Activated CD4-positive, CD25-positive, alpha-beta regulatory T cell treated with anti-CD3 and anti-CD28 coated beads, Interleukin-2, amount 50 U/mL, for 72 hours (primary cell): ENCODE data around the gene SLCO3A1.
"Not testable (repeated sequence)": the region's sequence is repeated elsewhere in the genome, so short reads cannot be mapped to it uniquely, and the experiment has no call there.

ENCODE experiments used
- DNase-seq: peaks from one replicate; pipeline ENCODE4 v3.0.0; 2021

SLCO3A1 gene

DNA sequence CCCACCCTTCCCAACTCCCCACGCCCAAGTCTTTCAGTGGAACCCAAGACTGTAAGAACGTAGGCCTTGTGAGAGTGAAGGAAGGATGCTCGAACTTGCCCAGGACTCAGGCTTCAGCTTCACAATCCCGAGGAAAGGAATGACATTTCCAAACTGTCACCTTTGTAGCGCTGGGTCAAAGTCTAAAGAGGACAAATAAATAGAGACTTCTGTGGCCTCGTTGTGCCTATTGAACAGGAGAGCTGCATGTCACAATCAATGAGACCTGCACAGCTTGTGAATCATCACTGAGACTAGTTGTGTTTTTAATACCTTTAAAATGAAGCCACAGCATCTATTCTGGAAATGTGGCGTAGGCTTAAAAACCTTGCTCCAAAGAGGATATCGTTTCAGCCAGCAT, 317.4 kb downstream of the SLCO3A1 start:
- DNase-seq, result no peak

DNA sequence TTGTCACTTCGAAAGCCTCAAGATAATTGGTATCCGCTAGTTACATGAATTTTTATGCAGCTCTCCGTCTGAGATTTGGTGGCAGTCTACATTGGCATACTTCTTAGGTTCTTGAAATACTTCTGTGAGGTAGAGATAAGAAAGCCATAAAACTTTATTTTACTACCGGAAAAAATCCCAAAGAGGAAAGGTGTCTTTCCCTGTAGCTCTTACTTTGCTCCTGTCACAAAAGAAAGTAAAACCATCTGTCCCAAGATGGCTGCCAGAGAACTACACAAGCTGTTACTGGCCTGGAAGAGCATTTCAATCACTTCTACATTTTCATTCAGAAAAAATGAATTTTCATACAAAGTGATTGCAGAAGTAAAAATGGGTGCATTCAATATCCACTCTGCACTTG, 325.4 kb downstream of the SLCO3A1 start:
- DNase-seq, result no peak

DNA sequence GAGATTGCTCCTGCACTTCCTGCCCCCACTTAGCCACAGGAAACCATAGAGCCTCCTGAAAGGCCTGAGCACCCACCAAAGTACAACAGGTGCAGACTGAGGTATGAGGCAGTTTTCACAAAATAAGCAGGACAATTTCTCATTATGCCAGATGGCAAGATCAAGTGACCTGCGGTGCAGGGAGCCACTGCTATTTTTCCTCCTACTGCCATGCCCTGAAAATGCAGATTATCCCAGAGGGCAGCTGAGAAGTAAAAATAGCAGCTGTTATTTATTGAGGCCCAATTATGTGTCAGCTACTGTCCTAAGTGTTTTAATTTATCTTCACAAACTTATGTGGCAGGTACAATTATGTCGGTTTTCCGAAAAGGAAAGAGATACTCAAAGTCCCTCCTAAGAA, 330.6 kb downstream of the SLCO3A1 start:
- DNase-seq, result no peak

DNA sequence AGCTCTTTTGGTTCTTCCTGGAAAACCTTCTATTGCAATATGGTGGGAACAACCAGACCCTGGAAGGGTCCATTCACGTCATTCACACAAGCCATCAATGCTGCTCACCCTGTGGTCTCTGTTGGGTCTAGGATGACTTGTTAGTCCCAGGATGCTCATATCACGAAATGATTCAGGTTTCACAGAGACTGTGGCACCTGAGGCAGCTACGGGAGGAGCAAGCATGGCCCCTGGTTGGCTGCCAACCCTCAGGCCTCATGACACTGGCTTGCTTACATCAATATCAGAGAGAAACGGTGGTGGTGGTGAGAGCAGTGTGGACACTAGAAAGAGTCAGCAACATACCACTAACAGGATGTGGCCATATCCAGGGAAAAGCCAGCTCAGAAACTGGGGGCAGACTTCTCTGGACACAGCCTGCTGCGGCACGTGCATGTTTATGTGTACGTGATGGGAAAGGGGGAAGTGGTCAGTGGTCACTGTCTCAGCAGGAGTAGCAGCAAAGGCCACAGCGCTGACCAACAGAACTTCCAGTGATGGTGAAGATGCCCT, 331.2 kb downstream of the SLCO3A1 start:
- no peak for DNase-seq

DNA sequence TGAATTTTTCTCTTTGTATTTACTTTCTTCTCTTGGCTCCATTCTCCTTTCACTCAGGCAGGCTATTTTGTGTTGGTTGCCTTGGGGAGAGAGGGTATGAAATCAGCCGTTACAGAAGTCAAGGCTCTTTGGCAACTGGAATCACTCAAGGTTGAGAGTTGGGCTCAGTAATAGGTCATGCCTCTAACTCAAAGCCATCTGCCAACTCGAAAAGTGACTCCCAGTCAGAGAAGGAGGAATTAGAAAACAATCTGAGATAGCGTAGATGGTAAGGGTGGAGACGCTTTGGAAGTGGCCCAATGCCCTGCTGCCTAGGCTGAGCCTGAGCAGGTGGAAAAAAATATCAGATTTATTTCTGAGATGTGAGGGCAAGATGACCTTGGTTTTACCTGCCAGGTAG, 334.5 kb downstream of the SLCO3A1 start:
- no peak for DNase-seq

DNA sequence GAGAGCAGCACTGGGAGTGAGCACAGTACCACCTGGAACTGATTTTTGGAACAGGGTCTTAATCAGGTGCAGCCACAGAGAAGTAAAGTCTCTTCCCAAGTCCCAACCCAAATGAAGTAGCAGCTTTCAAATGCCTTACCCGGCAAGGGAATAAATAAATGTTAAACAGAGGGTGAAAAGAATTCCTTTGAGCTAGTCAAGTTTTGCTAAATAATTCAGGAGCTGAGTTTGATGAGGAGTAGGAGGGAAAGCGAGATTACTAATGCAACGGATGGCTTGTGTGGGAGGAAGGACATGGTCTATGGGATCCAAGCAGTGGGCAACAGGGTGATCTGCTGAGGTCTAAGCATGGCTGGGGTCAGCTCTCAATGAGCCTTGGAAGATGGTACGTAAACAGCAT, 335.7 kb downstream of the SLCO3A1 start:
- DNase-seq, result no peak

DNA sequence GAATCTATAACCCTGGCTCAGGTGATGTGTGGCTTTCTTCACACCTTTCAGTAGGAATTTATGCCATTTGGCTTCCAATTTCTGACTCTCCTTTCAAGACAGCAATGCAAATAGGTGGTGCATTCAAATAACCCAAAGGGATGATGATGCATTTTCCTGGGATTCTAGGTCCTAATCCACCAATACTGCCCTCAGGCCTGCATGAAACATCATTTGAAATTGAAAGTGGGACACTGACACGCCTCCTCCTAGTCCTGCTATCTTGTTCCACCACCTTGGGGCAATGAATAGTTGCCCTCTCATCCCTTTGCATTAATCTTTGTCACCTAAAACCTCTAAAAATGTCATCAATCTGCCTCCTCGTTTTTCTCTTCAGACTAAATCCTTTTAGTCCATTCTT, 341.7 kb downstream of the SLCO3A1 start:
- DNase-seq, result no peak

DNA sequence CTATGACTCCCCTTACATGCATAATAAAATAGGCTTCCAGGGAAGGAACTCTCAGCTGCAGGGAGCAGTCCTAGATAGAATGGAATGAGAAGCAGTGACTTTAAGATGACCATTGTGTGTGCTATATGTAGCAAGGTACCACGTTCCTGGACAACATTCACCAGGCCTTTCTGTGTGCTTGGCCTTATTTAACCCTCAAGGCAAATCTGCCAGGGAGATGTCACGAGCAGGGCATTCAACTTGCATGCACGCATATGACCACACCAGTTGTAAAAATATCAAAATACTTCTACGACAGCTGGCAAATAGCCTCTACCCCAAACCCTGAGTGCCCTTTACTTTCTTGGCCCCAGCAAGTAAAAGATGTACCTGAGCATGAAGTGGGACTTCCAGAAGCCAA, 342.8 kb downstream of the SLCO3A1 start:
- no peak for DNase-seq

DNA sequence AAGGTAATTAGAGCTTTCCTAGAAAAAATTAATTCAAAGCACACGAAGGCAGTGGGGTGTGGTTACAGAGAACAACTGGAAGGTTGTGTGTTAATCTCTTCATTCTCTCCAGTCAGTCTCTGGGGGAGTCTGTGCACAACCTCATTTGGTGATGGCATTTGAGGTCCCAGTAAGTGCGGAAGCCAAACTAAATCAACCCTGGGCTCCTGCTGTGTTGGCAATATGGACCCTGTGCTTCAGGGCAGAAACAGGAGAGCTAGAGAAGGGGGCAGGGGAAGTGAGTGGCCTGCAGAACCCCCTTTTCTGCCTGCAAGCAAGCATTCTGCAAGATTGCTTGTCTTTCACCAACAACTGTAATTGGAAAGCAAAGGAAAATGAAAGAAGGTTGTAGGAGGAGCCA, 344.2 kb downstream of the SLCO3A1 start:
- DNase-seq, result no peak

DNA sequence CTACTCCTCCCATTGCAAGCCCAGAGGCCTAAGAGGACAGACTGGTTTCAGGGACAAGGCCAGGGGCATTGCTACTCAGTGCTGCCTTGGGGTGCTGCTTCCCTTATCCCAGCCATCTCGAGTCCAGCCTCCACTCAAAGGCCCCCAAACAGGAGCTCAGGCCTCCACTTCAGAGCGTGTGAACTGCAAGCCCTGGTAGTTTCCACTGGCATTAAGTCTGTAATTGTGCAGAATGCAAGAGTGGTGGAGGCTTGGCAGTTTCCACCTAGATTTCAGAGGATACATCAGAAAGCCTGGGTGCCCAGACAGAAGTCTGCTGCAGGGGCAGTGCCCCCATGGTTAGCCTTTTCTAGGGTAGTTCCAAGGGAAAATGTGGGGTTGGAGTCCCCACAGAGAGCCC, 347.4 kb downstream of the SLCO3A1 start:
- no peak for DNase-seq

DNA sequence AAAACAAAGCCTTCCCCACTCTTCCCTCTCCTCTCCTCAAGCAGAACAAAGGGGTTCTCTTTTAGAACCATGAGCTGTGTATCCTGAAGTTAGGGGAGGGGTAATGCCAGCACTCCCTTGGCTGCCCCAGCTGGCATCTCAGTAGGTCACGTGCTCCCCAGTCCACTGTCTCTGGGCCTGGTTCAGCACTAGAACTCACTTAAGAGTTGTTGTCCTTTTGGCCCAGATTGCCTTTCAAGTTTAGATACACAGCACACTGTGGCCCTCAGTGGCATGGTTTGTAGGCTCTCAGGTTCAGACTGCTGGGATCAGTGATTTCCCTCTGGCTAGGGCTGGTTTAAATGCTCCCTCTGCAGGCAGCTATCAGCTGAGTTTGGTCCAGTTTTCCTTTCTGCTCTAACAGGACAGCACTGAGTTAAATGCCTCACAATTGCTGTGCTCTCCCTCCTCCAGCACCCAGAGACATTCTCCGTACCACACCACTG, 351.8 kb downstream of the SLCO3A1 start:
- DNase-seq, result no peak

DNA sequence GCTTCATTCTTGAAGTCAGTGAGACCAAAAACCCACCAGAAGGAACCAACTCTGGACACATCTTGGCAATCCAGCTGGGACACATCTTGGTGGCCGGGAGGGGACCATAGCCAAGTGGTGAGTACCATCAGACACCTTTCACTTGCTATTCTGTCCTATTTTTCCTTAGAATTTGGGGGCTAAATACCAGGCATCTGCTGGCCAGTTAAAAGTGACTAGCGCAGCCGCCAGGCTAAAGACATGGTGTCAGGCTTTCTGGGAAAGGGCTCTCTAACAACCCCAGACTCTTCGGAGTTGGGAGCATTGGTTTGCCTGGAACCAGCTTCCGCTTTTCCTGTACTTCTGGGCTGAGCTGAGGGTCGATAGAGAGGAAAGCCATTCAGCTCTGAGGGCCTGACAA, 354.1 kb downstream of the SLCO3A1 start:
- DNase-seq, result not testable (repeated sequence)
